Vagina (tissue), 2 donors: ENCODE data around the gene MYNN. TPM values are rescaled to one million over a fixed set of nuclear protein-coding genes. Genes with fewer than 3 reads are reported as not detected.

ENCODE experiments used
- DNase-seq, 2 donors: peaks; one replicate each; pipeline ENCODE4 v3.0.0-alpha.2; 2017; ENCODE audit errors: extremely low spot score in 2 of 2
- H3K27ac ChIP-seq: fragments of 200-600 bp; sonication (generic); one replicate; pipeline ENCODE4 v1.5.1; 2019
- H3K27me3 ChIP-seq: fragments of 200-600 bp; sonication (generic); one replicate; pipeline ENCODE4 v1.5.1; 2019
- H3K36me3 ChIP-seq, 2 donors: fragments of 200-600 bp; sonication (generic); one replicate each; pipeline ENCODE4 v1.5.1; 2017 to 2019
- H3K4me1 ChIP-seq: fragments of 200-600 bp; sonication (generic); one replicate; pipeline ENCODE4 v1.5.1; 2019
- H3K4me3 ChIP-seq, 2 donors: fragments of 200-600 bp; sonication (generic); 1 replicate in 1 of 2; 2 replicates in 1 of 2; pipeline ENCODE4 v1.5.1; 2016 to 2019
- H3K9me3 ChIP-seq: fragments of 200-600 bp; sonication (generic); one replicate; pipeline ENCODE4 v1.5.1; 2019
- CTCF ChIP-seq, 3 experiments: fragments of 450-650 bp in 2 of 3; fragments of 200-600 bp in 1 of 3; sonication (generic) in 1 of 3; IDR thresholded peaks; one replicate each; pipeline ENCODE4 v1.5.1; 2017 to 2019; ENCODE audit warnings: antibody characterized with exemption in 3 of 3, mild to moderate bottlenecking in 2 of 3, moderate library complexity in 2 of 3
- POLR2A ChIP-seq, 2 donors: fragments of 450-650 bp; IDR thresholded peaks; one replicate each; pipeline ENCODE4 v1.6.1; 2017; ENCODE audit warnings: antibody characterized with exemption in 2 of 2, mild to moderate bottlenecking in 2 of 2, moderate library complexity in 2 of 2
- POLR2AphosphoS5 ChIP-seq, 2 donors: sonication (generic); formaldehyde crosslinking; IDR thresholded peaks; one replicate each; pipeline ENCODE4 v1.9.0; 2017; ENCODE audit warnings: antibody characterized with exemption in 2 of 2, mild to moderate bottlenecking in 2 of 2, low read depth in 1 of 2; ENCODE audit not compliant: insufficient read depth in 1 of 2
- intact Hi-C: fragments of 100-400 bp; cut with DNase I; formaldehyde crosslinking; loops from one replicate; pipeline ENCODE4 v1.15.1; 2023
- total RNA-seq: library from RNA; depleted of rRNA; stranded (reverse); fragments of >200 nt; gene quantifications from one replicate; pipeline ENCODE4 v1.2.3, GENCODE V29; 2016

The MYNN gene
- total RNA-seq, 1 donor from 2014 or later, result 16.7 TPM

- Histone ChIP-seq H3K9me3 (no peaks in the 10 kb centered on the region), H3K36me3 (no peaks in the 10 kb centered on the region), H3K27ac (no peak overlapping the region), H3K27me3 (no peaks in the 10 kb centered on the region), H3K4me1 (no peaks in the 10 kb centered on the region), H3K4me3 (no peak overlapping the region)
- TF ChIP-seq CTCF (IDR thresholded peaks at IDR 0.05) (no peak), POLR2A (IDR thresholded peaks at IDR 0.05) (no peak), POLR2AphosphoS5 (IDR thresholded peaks at IDR 0.05; ENCODE audit: insufficient read depth in 1 of 2, low read depth in 1 of 2) (no peak)
- no peak for DNase-seq
- intact Hi-C loops, result no loop called here
Measured at GRCh38 chr3:169748670-169749069, 24.5 kb upstream of the MYNN start.

- H3K4me1 ChIP-seq, result no peaks in the 10 kb centered on the region
Measured at GRCh38 chr3:169750665-169751064, 22.5 kb upstream of the MYNN start.

GRCh38 chr3:169751875-169752274 is 21.3 kb upstream of the MYNN start:
- no peak overlapping the region for H3K4me3 ChIP-seq
- DNase-seq, result no peak
- no peaks in the 10 kb centered on the region for H3K4me1 ChIP-seq
- intact Hi-C loops, result no loop called here
- TF ChIP-seq POLR2AphosphoS5 (IDR thresholded peaks at IDR 0.05; ENCODE audit: insufficient read depth in 1 of 2, low read depth in 1 of 2) (no peak), CTCF (IDR thresholded peaks at IDR 0.05) (no peak), POLR2A (IDR thresholded peaks at IDR 0.05) (no peak)
- H3K9me3 ChIP-seq, result no peaks in the 10 kb centered on the region
- H3K27ac ChIP-seq, result no peak overlapping the region
- H3K36me3 ChIP-seq, result no peaks in the 10 kb centered on the region
- H3K27me3 ChIP-seq, result no peaks in the 10 kb centered on the region

More at GRCh38 chr3:169750665-169751064, 22.5 kb upstream of the MYNN start:
- H3K9me3 ChIP-seq, result no peaks in the 10 kb centered on the region
- no peak for TF ChIP-seq POLR2A (IDR thresholded peaks at IDR 0.05)
- no peak for TF ChIP-seq POLR2AphosphoS5 (IDR thresholded peaks at IDR 0.05; ENCODE audit: insufficient read depth in 1 of 2, low read depth in 1 of 2)
- no peak for TF ChIP-seq CTCF (IDR thresholded peaks at IDR 0.05)
- H3K27me3 ChIP-seq, result no peaks in the 10 kb centered on the region
- no peaks in the 10 kb centered on the region for H3K36me3 ChIP-seq
- intact Hi-C loops, result no loop called here
- DNase-seq, result no peak
- no peak overlapping the region for H3K4me3 ChIP-seq
- no peak overlapping the region for H3K27ac ChIP-seq

- Histone ChIP-seq H3K9me3 (no peaks in the 10 kb centered on the region), H3K4me3 (no peak overlapping the region), H3K4me1 (no peaks in the 10 kb centered on the region), H3K27me3 (no peaks in the 10 kb centered on the region), H3K36me3 (no peaks in the 10 kb centered on the region), H3K27ac (no peak overlapping the region)
- TF ChIP-seq CTCF (IDR thresholded peaks at IDR 0.05), result no peak
- TF ChIP-seq POLR2AphosphoS5 (IDR thresholded peaks at IDR 0.05; ENCODE audit: insufficient read depth in 1 of 2, low read depth in 1 of 2), result no peak
- TF ChIP-seq POLR2A (IDR thresholded peaks at IDR 0.05), result no peak
- DNase-seq, result no peak
- intact Hi-C loops, result no loop called here
Measured at GRCh38 chr3:169754711-169755110, 18.5 kb upstream of the MYNN start.

GRCh38 chr3:169755488-169755887 is 17.7 kb upstream of the MYNN start:
- intact Hi-C loops, result no loop called here
- Histone ChIP-seq H3K9me3 (no peaks in the 10 kb centered on the region), H3K27me3 (no peaks in the 10 kb centered on the region), H3K4me1 (no peaks in the 10 kb centered on the region), H3K27ac (no peak overlapping the region), H3K4me3 (no peak overlapping the region), H3K36me3 (no peaks in the 10 kb centered on the region)
- no peak for DNase-seq
- TF ChIP-seq CTCF (IDR thresholded peaks at IDR 0.05) (no peak), POLR2AphosphoS5 (IDR thresholded peaks at IDR 0.05; ENCODE audit: insufficient read depth in 1 of 2, low read depth in 1 of 2) (no peak), POLR2A (IDR thresholded peaks at IDR 0.05) (no peak)
